ENCODE data around the gene WNT3. TPM values are rescaled to one million over a fixed set of nuclear protein-coding genes. Genes with fewer than 3 reads are reported as not detected.

WNT3 gene
- total and polyA plus RNA-seq, 2 of the 8 experiments (the other 6 are each of a cell fraction or from before 2014, with no cell fraction given), result 0.56 to 2.0 TPM

- Histone ChIP-seq H4K8ac (ENCODE audit: extremely low read depth, insufficient read depth, low read length) (no peak overlapping the region), H2AFZ (ENCODE audit: low read length) (no peak overlapping the region), H3K9ac (replicated peaks in 1 of 4; ENCODE audit: extremely low read depth in 1 of 4, low read depth in 3 of 4, low read length in 3 of 4) (no peak overlapping the region), H3K79me1 (ENCODE audit: low read depth, low read length) (no peaks in the 10 kb centered on the region), H2BK120ac (replicated peaks; ENCODE audit: low read depth, low read length) (no peak overlapping the region), H3K4me1 (replicated peaks in 1 of 4; ENCODE audit: control insufficient read depth in 3 of 4, insufficient read depth in 4 of 4, low read length in 3 of 4) (peaks cover 0 to 5% (median 3%) of the 10 kb centered on the region in 4 experiments; a peak in 4 of 7 replicates), H2BK12ac (ENCODE audit: low read depth, low read length) (no peak overlapping the region), H3K14ac (ENCODE audit: insufficient read length) (no peak overlapping the region), H2BK5ac (ENCODE audit: low read depth, low read length) (no peak overlapping the region), H4K5ac (ENCODE audit: insufficient read length, low read depth, low read length) (no peak overlapping the region), H4K91ac (replicated peaks; ENCODE audit: insufficient read length, low read length) (no peak overlapping the region), H3K9me3 (ENCODE audit: insufficient read depth in 2 of 2, low read depth in 1 of 2, low read length in 1 of 2) (no peaks in the 10 kb centered on the region), H3K18ac (ENCODE audit: extremely low read depth, low read length) (no peak overlapping the region), H3K4me3 (ENCODE audit: extremely low read depth in 1 of 4, insufficient read depth in 2 of 4, low read depth in 3 of 4, low read length in 4 of 4) (no peak overlapping the region), H3K4ac (replicated peaks; ENCODE audit: insufficient read length, low read depth, low read length) (no peak overlapping the region), H3K23ac (ENCODE audit: insufficient read length) (no peak overlapping the region), H3K23me2 (ENCODE audit: low read depth, low read length) (peaks cover 14% of the 10 kb centered on the region), H4K20me1 (replicated peaks in 1 of 2; ENCODE audit: control insufficient read depth in 1 of 2, insufficient read depth in 2 of 2, low read length in 2 of 2) (no peaks in the 10 kb centered on the region), H2AK5ac (ENCODE audit: low read depth, low read length) (no peak overlapping the region), H2BK20ac (ENCODE audit: low read length) (no peak overlapping the region), H3K27me3 (replicated peaks in 1 of 4; ENCODE audit: control insufficient read depth in 3 of 4, extremely low read depth in 1 of 4, insufficient read depth in 3 of 4, low read length in 3 of 4) (peaks cover 20 to 34% (median 31%) of the 10 kb centered on the region in 4 experiments), H3K36me3 (ENCODE audit: control insufficient read depth in 2 of 4, insufficient read depth in 4 of 4, low read length in 3 of 4) (no peaks in the 10 kb centered on the region), H2BK15ac (ENCODE audit: low read length) (no peak overlapping the region), H3K27ac (ENCODE audit: low read depth, low read length) (no peak overlapping the region), H3K56ac (replicated peaks; ENCODE audit: insufficient read length, low read depth, low read length) (no peak overlapping the region), H3K79me2 (ENCODE audit: control insufficient read depth in 1 of 2, insufficient read depth in 2 of 2, low read length in 2 of 2) (no peaks in the 10 kb centered on the region), H3K4me2 (ENCODE audit: insufficient read depth in 1 of 2, low read depth in 2 of 2, low read length in 2 of 2) (no peak overlapping the region)
- CTCF ChIA-PET (ENCODE audit: partially characterized antibody), result interaction anchor here (0.6 to 5.2 kb wide), 6 partner anchors 10 to 124 kb away, joined by 3 to 35 read pairs (median 6); partner anchors contain the start of gene RPRML
- FAIRE-seq, result no peak
- no peak for DNase-seq (ENCODE audit: low read depth in 1 of 2, low spot score in 2 of 2)
- 81% methylated on average over 4 of the region's 4 CpGs; no CpG with 5 or more reads in 1 of the 2 experiments for WGBS, 2 experiments (ENCODE audit: extremely low coverage in 1 of 2, insufficient coverage in 1 of 2, insufficient read length in 1 of 2, insufficient replicate concordance in 2 of 2, low coverage in 1 of 2, low lambda C conversion rate in 2 of 2, missing lambda C conversion rate in 1 of 2)
- POLR2A ChIA-PET (ENCODE audit: partially characterized antibody), result interaction anchor here (1.5 kb wide), 2 partner anchors 8 to 84 kb away, joined by 3 to 5 read pairs; no protein-coding TSS in a partner anchor
- no peak for TF ChIP-seq BRCA1 (IDR thresholded peaks at IDR 0.05; ENCODE audit: low read depth, low read length)
- no peak for TF ChIP-seq CBX5 (IDR thresholded peaks at IDR 0.05; ENCODE audit: low read depth, low read length)
- no peak for TF ChIP-seq JUN (IDR thresholded peaks at IDR 0.05; ENCODE audit: low read depth, low read length)
- TF ChIP-seq CBX8 (IDR thresholded peaks at IDR 0.05; ENCODE audit: borderline replicate concordance, low read depth, low read length), result no peak
- no peak for TF ChIP-seq TAF7 (optimal IDR thresholded peaks at IDR 0.05; ENCODE audit: borderline replicate concordance, low read depth, low read length)
Measured at GRCh38 chr17:46854948-46855347, 36.5 kb upstream of the WNT3 start.

Measured in H1 (cell line).